LNCAP (cell line): ENCODE measurements around the gene DNAJB12.

ENCODE experiments used
- CTCF ChIP-seq: fragments of 450-650 bp; IDR thresholded peaks from 2 replicates; pipeline ENCODE4 v1.5.1; 2017; ENCODE audit warnings: mild to moderate bottlenecking

DNAJB12 gene

GRCh38 chr10:72283131-72283530, 71.6 kb downstream of the DNAJB12 start:
- TF ChIP-seq CTCF = no peak
